MM.1S (cell line): ENCODE measurements around the gene OR9A4.

Source experiments
- CTCF ChIP-seq: fragments of 300-600 bp; sonication (generic); IDR thresholded peaks from 2 replicates; pipeline ENCODE4 v1.5.1; 2016; ENCODE audit warnings: antibody characterized with exemption, low read length, mixed read lengths
- EZH2 ChIP-seq: fragments of 300-600 bp; sonication (generic); optimal IDR thresholded peaks from 2 replicates; pipeline ENCODE3; 2017; ENCODE audit warnings: low read depth, mild to moderate bottlenecking, antibody characterized with exemption, low read length, mixed read lengths
- EZH2phosphoT487 ChIP-seq: fragments of 300-600 bp; sonication (generic); IDR thresholded peaks from 2 replicates; pipeline ENCODE4 v1.6.1; 2018; ENCODE audit warnings: antibody characterized with exemption, low read length

GRCh38 chr7:141949911-141950310, 33.7 kb downstream of the OR9A4 start:
- TF ChIP-seq CTCF (no peak), EZH2phosphoT487 (no peak), EZH2 (no peak)
